Neural progenitor cell (in vitro differentiated cells): Measurements from ENCODE around the gene RUNX1. TPM values are rescaled to one million over a fixed set of nuclear protein-coding genes. Genes with fewer than 3 reads are reported as not detected.

ENCODE experiments used
- DNase-seq: peaks from one replicate; pipeline ENCODE4 v3.0.0-alpha.2; 2016; ENCODE audit warnings: low spot score
- H2AFZ ChIP-seq: fragments of 200-600 bp; sonication (generic); replicated peaks from 2 replicates; pipeline ENCODE4 v1.6.1; 2016; ENCODE audit warnings: antibody characterized with exemption
- H3F3A ChIP-seq: fragments of 200-600 bp; sonication (generic); 2 replicates; pipeline ENCODE4 v1.6.1; 2016; ENCODE audit warnings: antibody characterized with exemption, low read depth
- H3K27ac ChIP-seq: fragments of 200-600 bp; sonication (generic); 2 replicates; pipeline ENCODE4 v1.5.1; 2016; ENCODE audit warnings: mild to moderate bottlenecking
- H3K27me3 ChIP-seq: fragments of 200-600 bp; sonication (generic); 2 replicates; pipeline ENCODE4 v1.6.1; 2016; ENCODE audit warnings: mild to moderate bottlenecking, moderate library complexity
- H3K36me3 ChIP-seq: fragments of 200-600 bp; sonication (generic); 2 replicates; pipeline ENCODE4 v1.5.1; 2016
- H3K4me1 ChIP-seq: fragments of 200-600 bp; sonication (generic); 2 replicates; pipeline ENCODE4 v1.6.1; 2016; ENCODE audit warnings: mixed run types
- H3K4me2 ChIP-seq: fragments of 200-600 bp; sonication (generic); 2 replicates; pipeline ENCODE4 v1.6.1; 2016
- H3K4me3 ChIP-seq: fragments of 200-600 bp; sonication (generic); 2 replicates; pipeline ENCODE4 v1.5.1; 2016
- H3K79me2 ChIP-seq: fragments of 200-600 bp; sonication (generic); 2 replicates; pipeline ENCODE4 v1.6.1; 2016; ENCODE audit warnings: low read depth
- H3K9ac ChIP-seq: fragments of 200-600 bp; sonication (generic); 2 replicates; pipeline ENCODE4 v1.6.1; 2016
- H3K9me3 ChIP-seq: fragments of 200-600 bp; sonication (generic); 2 replicates; pipeline ENCODE4 v1.5.1; 2016; ENCODE audit warnings: low read depth
- H4K20me1 ChIP-seq: fragments of 200-600 bp; sonication (generic); 2 replicates; pipeline ENCODE4 v1.6.1; 2016; ENCODE audit warnings: low read depth
- H3K27ac Mint-ChIP-seq: 3 replicates; pipeline ENCODE4 v1.8.0; 2021; ENCODE audit warnings: mixed read lengths
- H3K27me3 Mint-ChIP-seq: 2 replicates; pipeline ENCODE4 v1.8.0; 2022; ENCODE audit warnings: low read depth, mild to moderate bottlenecking, inconsistent platforms, moderate library complexity, mixed read lengths; ENCODE audit not compliant: insufficient read depth
- H3K36me3 Mint-ChIP-seq: 3 replicates; pipeline ENCODE4 v1.8.0; 2021; ENCODE audit warnings: mixed read lengths
- H3K4me1 Mint-ChIP-seq: 3 replicates; pipeline ENCODE4 v1.8.0; 2021; ENCODE audit warnings: mixed read lengths
- H3K4me3 Mint-ChIP-seq: 3 replicates; pipeline ENCODE4 v1.8.0; 2021; ENCODE audit warnings: mild to moderate bottlenecking, moderate library complexity, mixed read lengths
- H3K9me3 Mint-ChIP-seq: 3 replicates; pipeline ENCODE4 v1.8.0; 2020; ENCODE audit warnings: mixed read lengths
- EZH2 ChIP-seq: fragments of 200-600 bp; sonication (generic); IDR thresholded peaks from 2 replicates; pipeline ENCODE4 v1.6.1; 2017; ENCODE audit warnings: antibody characterized with exemption, mild to moderate bottlenecking, moderate library complexity
- EZH2phosphoT487 ChIP-seq: fragments of 200-600 bp; sonication (generic); IDR thresholded peaks from 2 replicates; pipeline ENCODE4 v1.6.1; 2017; ENCODE audit warnings: antibody characterized with exemption
- total RNA-seq: library from RNA; depleted of rRNA; stranded (reverse); fragments of >200 nt; gene quantifications from 2 replicates; pipeline ENCODE4 v1.2.3, GENCODE V29; 2015; ENCODE audit warnings: low replicate concordance
- TF ChIP-seq, protein P1 (sequence below): fragments of 200-600 bp; sonication (generic); IDR thresholded peaks from 2 replicates; pipeline ENCODE4 v1.5.1; 2017; ENCODE audit warnings: antibody characterized with exemption, mild to moderate bottlenecking

Gene RUNX1
- total RNA-seq, 1 donor from 2014 or later, result 0.09 TPM

DNA sequence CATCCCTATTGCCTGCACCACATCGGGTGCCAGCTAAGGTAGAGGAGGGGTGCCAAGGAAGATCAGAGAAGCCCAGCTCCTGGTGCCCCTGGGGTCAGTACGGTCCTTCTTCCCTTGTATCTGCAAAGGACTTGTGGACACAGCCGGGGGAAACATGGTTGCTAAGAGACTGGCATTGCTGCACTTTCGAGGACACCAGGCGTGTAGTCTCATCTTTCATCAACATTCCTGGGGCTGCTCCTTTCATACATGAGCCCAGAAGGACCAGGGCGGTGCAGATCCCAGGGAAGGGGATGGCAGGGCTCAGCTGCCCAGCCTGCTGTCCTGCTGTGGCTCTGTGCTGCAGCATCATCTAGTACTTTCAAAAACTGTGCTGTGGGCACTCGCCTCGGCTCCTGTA lies 61.0 kb downstream of the RUNX1 start:
- Mint-ChIP-seq H3K27me3 (peaks cover 13% of the 10 kb centered on the region), H3K4me1 (peaks cover 25% of the 10 kb centered on the region), H3K27ac (no peak overlapping the region), H3K9me3 (no peaks in the 10 kb centered on the region), H3K4me3 (no peak overlapping the region), H3K36me3 (no peaks in the 10 kb centered on the region)
- Histone ChIP-seq H3K9me3 (no peaks in the 10 kb centered on the region), H3K27ac (no peak overlapping the region), H3K36me3 (no peaks in the 10 kb centered on the region), H3K79me2 (no peaks in the 10 kb centered on the region), H3K4me2 (no peak overlapping the region), H3K9ac (no peak overlapping the region), H3K4me1 (no peaks in the 10 kb centered on the region), H3K4me3 (no peak overlapping the region), H4K20me1 (no peaks in the 10 kb centered on the region), H2AFZ (no peak overlapping the region), H3K27me3 (peaks cover 56% of the 10 kb centered on the region), H3F3A (no peaks in the 10 kb centered on the region)
- no peak for TF ChIP-seq EZH2
- TF ChIP-seq, protein P1, sequence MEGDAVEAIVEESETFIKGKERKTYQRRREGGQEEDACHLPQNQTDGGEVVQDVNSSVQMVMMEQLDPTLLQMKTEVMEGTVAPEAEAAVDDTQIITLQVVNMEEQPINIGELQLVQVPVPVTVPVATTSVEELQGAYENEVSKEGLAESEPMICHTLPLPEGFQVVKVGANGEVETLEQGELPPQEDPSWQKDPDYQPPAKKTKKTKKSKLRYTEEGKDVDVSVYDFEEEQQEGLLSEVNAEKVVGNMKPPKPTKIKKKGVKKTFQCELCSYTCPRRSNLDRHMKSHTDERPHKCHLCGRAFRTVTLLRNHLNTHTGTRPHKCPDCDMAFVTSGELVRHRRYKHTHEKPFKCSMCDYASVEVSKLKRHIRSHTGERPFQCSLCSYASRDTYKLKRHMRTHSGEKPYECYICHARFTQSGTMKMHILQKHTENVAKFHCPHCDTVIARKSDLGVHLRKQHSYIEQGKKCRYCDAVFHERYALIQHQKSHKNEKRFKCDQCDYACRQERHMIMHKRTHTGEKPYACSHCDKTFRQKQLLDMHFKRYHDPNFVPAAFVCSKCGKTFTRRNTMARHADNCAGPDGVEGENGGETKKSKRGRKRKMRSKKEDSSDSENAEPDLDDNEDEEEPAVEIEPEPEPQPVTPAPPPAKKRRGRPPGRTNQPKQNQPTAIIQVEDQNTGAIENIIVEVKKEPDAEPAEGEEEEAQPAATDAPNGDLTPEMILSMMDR, result no peak
- no peak for TF ChIP-seq EZH2phosphoT487
- no peak for DNase-seq

DNA sequence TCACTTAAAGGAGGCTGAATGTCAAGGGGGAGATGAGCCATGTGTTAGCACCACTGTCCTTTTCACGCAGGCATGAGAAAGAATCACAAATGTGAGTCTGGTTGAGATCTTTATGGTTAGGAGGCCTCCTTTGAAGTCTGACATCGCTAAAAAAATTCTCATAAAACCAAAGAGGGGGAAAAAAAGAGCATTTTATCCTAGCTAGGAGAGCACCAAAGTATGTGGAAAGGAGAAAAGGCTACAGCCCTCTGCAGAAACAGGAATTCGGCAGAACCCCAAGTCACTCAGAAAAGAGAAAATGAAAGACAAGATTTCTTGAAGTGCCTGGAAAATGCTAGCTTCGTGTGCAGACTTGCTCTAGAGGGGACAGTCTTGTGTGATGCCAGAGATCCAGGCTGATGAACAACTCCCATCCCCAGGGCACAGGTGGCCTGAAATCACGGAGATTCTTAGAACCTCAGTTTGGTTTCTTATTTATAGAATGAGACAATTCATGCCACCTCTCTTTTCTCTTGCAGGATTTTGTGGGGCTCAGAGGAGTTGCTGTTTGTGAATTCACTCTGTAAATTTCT lies 61.5 kb downstream of the RUNX1 start:
- H3K4me2 ChIP-seq, result no peak overlapping the region
- H3K79me2 ChIP-seq, result no peaks in the 10 kb centered on the region
- H3K4me1 ChIP-seq, result no peaks in the 10 kb centered on the region
- H3K27me3 ChIP-seq, result peaks cover 56% of the 10 kb centered on the region
- no peaks in the 10 kb centered on the region for H3F3A ChIP-seq
- no peaks in the 10 kb centered on the region for H3K36me3 ChIP-seq
- no peak overlapping the region for H3K4me3 ChIP-seq
- TF ChIP-seq, protein P1, result no peak
- TF ChIP-seq EZH2 (no peak), EZH2phosphoT487 (no peak)
- H3K27me3 Mint-ChIP-seq, result peaks cover 13% of the 10 kb centered on the region
- no peaks in the 10 kb centered on the region for H4K20me1 ChIP-seq
- no peak overlapping the region for H2AFZ ChIP-seq
- H3K27ac ChIP-seq, result no peak overlapping the region
- peaks cover 25% of the 10 kb centered on the region for H3K4me1 Mint-ChIP-seq
- no peak for DNase-seq
- no peak overlapping the region for H3K4me3 Mint-ChIP-seq
- no peaks in the 10 kb centered on the region for H3K9me3 Mint-ChIP-seq
- no peaks in the 10 kb centered on the region for H3K9me3 ChIP-seq
- H3K9ac ChIP-seq, result no peak overlapping the region
- peak overlapping the region; percentile 75 for H3K27ac Mint-ChIP-seq
- no peaks in the 10 kb centered on the region for H3K36me3 Mint-ChIP-seq

GRCh38 chr21:34986561-34987500 lies 62.3 kb downstream of the RUNX1 start:
- Histone ChIP-seq H3K36me3 (no peaks in the 10 kb centered on the region), H3K9me3 (no peaks in the 10 kb centered on the region), H2AFZ (no peak overlapping the region), H3K27me3 (peaks cover 56% of the 10 kb centered on the region), H3K9ac (no peak overlapping the region), H3K4me3 (no peak overlapping the region), H3K4me1 (no peaks in the 10 kb centered on the region), H4K20me1 (no peaks in the 10 kb centered on the region), H3K4me2 (no peak overlapping the region), H3F3A (no peaks in the 10 kb centered on the region), H3K27ac (no peak overlapping the region), H3K79me2 (no peaks in the 10 kb centered on the region)
- H3K4me3 Mint-ChIP-seq, result no peak overlapping the region
- peaks cover 13% of the 10 kb centered on the region for H3K27me3 Mint-ChIP-seq
- no peaks in the 10 kb centered on the region for H3K9me3 Mint-ChIP-seq
- H3K36me3 Mint-ChIP-seq, result no peaks in the 10 kb centered on the region
- TF ChIP-seq EZH2 (no peak), EZH2phosphoT487 (no peak)
- TF ChIP-seq, protein P1, result no peak
- peak; percentile 55 for DNase-seq
- peak overlapping the region; percentile 75 for H3K27ac Mint-ChIP-seq
- peaks cover 25% of the 10 kb centered on the region for H3K4me1 Mint-ChIP-seq
